DND-41 (cell line): ENCODE data around the gene PFKFB3.

ENCODE experiments used
- EZH2 ChIP-seq: IDR thresholded peaks from 3 replicates; pipeline ENCODE4 v1.6.1; 2012; ENCODE audit warnings: borderline replicate concordance, low read depth, mild to moderate bottlenecking, moderate library complexity, low read length, inconsistent platforms; ENCODE audit not compliant: severe bottlenecking
- TF ChIP-seq, protein P1 (sequence below): IDR thresholded peaks from 2 replicates; pipeline ENCODE4 v1.5.1; 2012; ENCODE audit warnings: borderline replicate concordance, low read length, moderate library complexity, mild to moderate bottlenecking; ENCODE audit not compliant: poor library complexity, severe bottlenecking; ENCODE audit errors: extremely low read depth

DNA sequence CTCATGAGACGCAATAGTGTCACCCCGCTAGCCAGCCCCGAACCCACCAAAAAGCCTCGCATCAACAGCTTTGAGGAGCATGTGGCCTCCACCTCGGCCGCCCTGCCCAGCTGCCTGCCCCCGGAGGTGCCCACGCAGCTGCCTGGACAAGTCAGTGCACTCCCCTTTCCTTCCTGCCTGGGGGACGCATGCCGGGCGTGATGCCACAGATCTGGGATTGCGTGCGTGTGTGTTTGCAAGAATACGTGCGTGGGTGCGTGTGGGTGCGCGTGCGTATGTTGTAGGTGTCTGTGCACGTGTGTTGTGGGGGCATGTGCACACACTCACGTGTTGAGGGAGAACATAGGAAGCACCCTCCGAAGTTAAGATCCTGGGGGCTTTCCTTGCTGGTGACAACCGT, 23.5 kb downstream of the PFKFB3 start:
- TF ChIP-seq, protein P1, sequence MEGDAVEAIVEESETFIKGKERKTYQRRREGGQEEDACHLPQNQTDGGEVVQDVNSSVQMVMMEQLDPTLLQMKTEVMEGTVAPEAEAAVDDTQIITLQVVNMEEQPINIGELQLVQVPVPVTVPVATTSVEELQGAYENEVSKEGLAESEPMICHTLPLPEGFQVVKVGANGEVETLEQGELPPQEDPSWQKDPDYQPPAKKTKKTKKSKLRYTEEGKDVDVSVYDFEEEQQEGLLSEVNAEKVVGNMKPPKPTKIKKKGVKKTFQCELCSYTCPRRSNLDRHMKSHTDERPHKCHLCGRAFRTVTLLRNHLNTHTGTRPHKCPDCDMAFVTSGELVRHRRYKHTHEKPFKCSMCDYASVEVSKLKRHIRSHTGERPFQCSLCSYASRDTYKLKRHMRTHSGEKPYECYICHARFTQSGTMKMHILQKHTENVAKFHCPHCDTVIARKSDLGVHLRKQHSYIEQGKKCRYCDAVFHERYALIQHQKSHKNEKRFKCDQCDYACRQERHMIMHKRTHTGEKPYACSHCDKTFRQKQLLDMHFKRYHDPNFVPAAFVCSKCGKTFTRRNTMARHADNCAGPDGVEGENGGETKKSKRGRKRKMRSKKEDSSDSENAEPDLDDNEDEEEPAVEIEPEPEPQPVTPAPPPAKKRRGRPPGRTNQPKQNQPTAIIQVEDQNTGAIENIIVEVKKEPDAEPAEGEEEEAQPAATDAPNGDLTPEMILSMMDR: no peak
- no peak for TF ChIP-seq EZH2
